Nephron progenitor cell (in vitro differentiated cells): ENCODE data around the gene BRD1.

Source experiments
- DNase-seq: peaks from one replicate; pipeline ENCODE4 v3.0.0; 2021
- H3K27ac Mint-ChIP-seq: 2 replicates; pipeline ENCODE4 v1.8.0; 2021; ENCODE audit warnings: mild to moderate bottlenecking, moderate library complexity, mixed read lengths
- H3K27me3 Mint-ChIP-seq: 2 replicates; pipeline ENCODE4 v1.8.0; 2021; ENCODE audit warnings: mild to moderate bottlenecking, low read depth, mixed read lengths; ENCODE audit not compliant: poor library complexity
- H3K36me3 Mint-ChIP-seq: 2 replicates; pipeline ENCODE4 v1.8.0; 2021; ENCODE audit warnings: low read depth, mixed read lengths
- H3K4me1 Mint-ChIP-seq: 2 replicates; pipeline ENCODE4 v1.8.0; 2021; ENCODE audit warnings: mixed read lengths
- H3K4me3 Mint-ChIP-seq: 2 replicates; pipeline ENCODE4 v1.8.0; 2021; ENCODE audit warnings: mild to moderate bottlenecking, moderate library complexity, mixed read lengths
- H3K9me3 Mint-ChIP-seq: 2 replicates; pipeline ENCODE4 v1.8.0; 2021; ENCODE audit warnings: mild to moderate bottlenecking, moderate library complexity, mixed read lengths
- TF ChIP-seq, protein P1 (sequence below): fragments of 200-600 bp; sonication (generic); IDR thresholded peaks from 2 replicates; pipeline ENCODE4 v1.5.0; 2021; ENCODE audit warnings: antibody characterized with exemption

BRD1 gene

DNA sequence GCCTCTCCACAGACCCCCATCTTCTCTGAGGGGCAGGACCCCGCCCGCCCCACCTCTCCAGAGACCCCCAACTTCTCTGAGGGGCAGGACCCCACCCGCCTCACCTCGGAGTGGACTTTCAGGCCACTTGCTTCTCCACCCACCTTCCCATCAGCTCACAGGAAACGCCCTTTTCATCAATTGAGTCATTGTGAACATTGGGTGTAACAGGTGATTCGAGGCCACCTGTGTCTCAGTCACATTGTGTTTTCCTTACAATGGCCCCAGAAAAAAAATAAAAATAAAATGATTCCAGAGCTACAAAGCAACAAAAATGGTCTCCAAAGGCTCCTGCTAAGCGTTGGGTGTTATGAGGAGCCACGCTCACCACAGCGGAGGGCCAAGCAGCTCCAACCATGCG lies 36.0 kb downstream of the BRD1 start:
- TF ChIP-seq, protein P1, sequence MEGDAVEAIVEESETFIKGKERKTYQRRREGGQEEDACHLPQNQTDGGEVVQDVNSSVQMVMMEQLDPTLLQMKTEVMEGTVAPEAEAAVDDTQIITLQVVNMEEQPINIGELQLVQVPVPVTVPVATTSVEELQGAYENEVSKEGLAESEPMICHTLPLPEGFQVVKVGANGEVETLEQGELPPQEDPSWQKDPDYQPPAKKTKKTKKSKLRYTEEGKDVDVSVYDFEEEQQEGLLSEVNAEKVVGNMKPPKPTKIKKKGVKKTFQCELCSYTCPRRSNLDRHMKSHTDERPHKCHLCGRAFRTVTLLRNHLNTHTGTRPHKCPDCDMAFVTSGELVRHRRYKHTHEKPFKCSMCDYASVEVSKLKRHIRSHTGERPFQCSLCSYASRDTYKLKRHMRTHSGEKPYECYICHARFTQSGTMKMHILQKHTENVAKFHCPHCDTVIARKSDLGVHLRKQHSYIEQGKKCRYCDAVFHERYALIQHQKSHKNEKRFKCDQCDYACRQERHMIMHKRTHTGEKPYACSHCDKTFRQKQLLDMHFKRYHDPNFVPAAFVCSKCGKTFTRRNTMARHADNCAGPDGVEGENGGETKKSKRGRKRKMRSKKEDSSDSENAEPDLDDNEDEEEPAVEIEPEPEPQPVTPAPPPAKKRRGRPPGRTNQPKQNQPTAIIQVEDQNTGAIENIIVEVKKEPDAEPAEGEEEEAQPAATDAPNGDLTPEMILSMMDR: no peak
- DNase-seq: no peak
- no peak overlapping the region for H3K27ac Mint-ChIP-seq
- no peaks in the 10 kb centered on the region for H3K27me3 Mint-ChIP-seq
- H3K9me3 Mint-ChIP-seq: no peaks in the 10 kb centered on the region
- H3K36me3 Mint-ChIP-seq: peaks cover 63% of the 10 kb centered on the region
- no peak overlapping the region for H3K4me3 Mint-ChIP-seq
- H3K4me1 Mint-ChIP-seq: peaks cover 14% of the 10 kb centered on the region

GRCh38 chr22:49790912-49791311 lies 36.8 kb downstream of the BRD1 start:
- DNase-seq: no peak
- H3K27me3 Mint-ChIP-seq: no peaks in the 10 kb centered on the region
- peak overlapping the region; percentile 47 for H3K27ac Mint-ChIP-seq
- no peaks in the 10 kb centered on the region for H3K9me3 Mint-ChIP-seq
- TF ChIP-seq, protein P1: no peak
- H3K36me3 Mint-ChIP-seq: peaks cover 65% of the 10 kb centered on the region
- H3K4me3 Mint-ChIP-seq: no peak overlapping the region
- H3K4me1 Mint-ChIP-seq: peaks cover 14% of the 10 kb centered on the region

DNA sequence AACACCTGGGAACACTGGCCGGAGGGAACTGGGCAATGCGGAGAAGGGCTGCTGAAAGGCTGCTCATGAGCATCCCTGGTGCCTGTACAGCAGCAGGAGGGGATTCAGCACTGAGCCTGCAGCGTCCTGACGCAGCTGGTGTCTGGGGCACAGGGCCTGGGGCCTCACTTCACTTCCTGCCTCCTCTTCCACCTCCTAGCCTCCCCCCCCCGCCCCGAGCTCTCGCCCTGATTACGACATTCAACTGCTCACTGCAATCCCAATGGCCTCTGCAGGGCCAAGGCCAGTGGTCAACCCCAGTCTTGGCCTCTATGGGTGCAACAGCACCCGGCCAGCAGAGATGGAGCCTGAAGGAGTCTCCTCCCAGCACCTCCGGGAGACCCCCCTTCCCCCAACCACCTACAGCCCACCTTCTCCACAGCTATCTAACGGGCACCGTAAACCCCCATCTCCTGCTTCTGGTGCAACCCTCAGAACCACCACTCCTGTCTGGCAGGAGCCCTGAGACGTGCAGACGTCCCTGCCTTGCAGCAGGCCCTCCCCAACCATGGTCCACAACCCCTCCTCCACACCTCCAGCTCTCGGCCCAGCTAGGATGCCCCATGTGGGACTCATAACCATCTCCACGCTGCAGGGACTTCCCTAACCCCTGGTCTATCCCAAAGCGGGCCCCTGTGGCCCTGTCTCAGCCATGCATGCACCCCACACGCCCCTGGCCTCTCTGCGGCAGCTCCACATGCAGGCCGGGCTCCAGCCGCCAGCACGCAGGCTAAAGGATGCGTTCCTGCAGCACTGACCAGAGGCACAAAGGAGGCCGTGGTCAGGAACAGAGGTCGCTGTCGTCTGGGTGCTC lies 38.2 kb downstream of the BRD1 start:
- H3K4me3 Mint-ChIP-seq: no peak overlapping the region
- no peak for DNase-seq
- TF ChIP-seq, protein P1: no peak
- peaks cover 54% of the 10 kb centered on the region for H3K36me3 Mint-ChIP-seq
- peaks cover 14% of the 10 kb centered on the region for H3K4me1 Mint-ChIP-seq
- no peak overlapping the region for H3K27ac Mint-ChIP-seq
- H3K27me3 Mint-ChIP-seq: peaks cover 3% of the 10 kb centered on the region
- no peaks in the 10 kb centered on the region for H3K9me3 Mint-ChIP-seq

- Mint-ChIP-seq H3K27me3 (peaks cover 3% of the 10 kb centered on the region), H3K36me3 (peaks cover 54% of the 10 kb centered on the region), H3K4me1 (peaks cover 14% of the 10 kb centered on the region), H3K4me3 (no peak overlapping the region), H3K9me3 (no peaks in the 10 kb centered on the region), H3K27ac (no peak overlapping the region)
- TF ChIP-seq, protein P1: no peak
- DNase-seq: no peak
Measured at GRCh38 chr22:49788504-49788903, 39.2 kb downstream of the BRD1 start.

- DNase-seq: no peak
- Mint-ChIP-seq H3K9me3 (no peaks in the 10 kb centered on the region), H3K27ac (peak overlapping the region; percentile 8), H3K27me3 (peaks cover 3% of the 10 kb centered on the region), H3K36me3 (peaks cover 53% of the 10 kb centered on the region), H3K4me3 (no peak overlapping the region), H3K4me1 (peaks cover 14% of the 10 kb centered on the region)
- TF ChIP-seq, protein P1: no peak
Measured at GRCh38 chr22:49787861-49788260, 39.8 kb downstream of the BRD1 start.
